RWPE1 (cell line): ENCODE results near the gene TEX22.

Source experiments
- CTCF ChIA-PET: fragments of 350-600 bp; sonication (Branson Sonifier 250); formaldehyde crosslinking; extraction: SDS; loops from one replicate; lab custom pipeline; 2021; lab: Yijun Ruan, JAX
- POLR2A ChIA-PET: fragments of 400-600 bp; formaldehyde crosslinking; extraction: SDS; loops from one replicate; lab custom pipeline; 2020; ENCODE audit warnings: antibody characterized with exemption; ENCODE audit not compliant: low non-redundant PET; lab: Yijun Ruan, JAX
- DNase-seq: peaks from one replicate; pipeline ENCODE4 v3.0.0; 2012; ENCODE audit warnings: low spot score
- H3K27ac ChIP-seq: fragments of 450-650 bp; 2 replicates; pipeline ENCODE4 v1.5.1; 2017
- TF ChIP-seq, protein P1 (sequence below): fragments of 450-650 bp; conservative IDR thresholded peaks from 2 replicates; pipeline ENCODE4 v1.5.1; 2017; ENCODE audit warnings: low read depth, mild to moderate bottlenecking

Gene TEX22

DNA sequence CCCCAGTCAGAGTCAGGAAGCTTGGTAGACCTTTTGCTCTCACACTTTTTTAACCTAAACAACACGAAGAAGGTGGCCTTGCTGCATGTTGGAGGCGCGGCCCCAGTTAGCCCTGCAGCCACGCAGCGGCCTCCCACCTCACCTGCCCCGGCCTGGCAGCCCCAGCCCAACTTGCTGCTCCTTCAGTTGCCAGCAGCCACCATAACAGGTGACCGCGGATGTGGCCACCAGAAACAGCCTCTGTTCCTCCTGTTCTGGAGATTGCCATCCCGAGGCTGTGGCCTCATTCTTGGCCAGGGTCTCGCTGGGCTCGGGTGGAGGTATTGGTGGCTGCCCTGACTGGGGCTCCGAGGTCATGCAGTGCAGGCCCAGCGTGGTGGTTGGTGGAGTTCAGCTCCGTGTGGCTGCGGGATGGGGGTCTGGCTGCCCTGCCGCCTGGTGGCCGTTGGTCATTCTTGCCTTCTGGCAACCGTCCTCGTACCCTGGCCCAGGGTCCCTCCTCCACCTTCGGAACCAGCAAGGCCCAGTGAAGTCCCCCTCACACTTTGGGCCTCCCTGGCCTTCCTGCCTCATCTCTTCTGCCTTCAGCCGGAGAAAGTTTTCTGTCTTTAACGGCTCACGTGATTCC is 20.7 kb upstream of the TEX22 start:
- POLR2A ChIA-PET: no interaction called here

DNA sequence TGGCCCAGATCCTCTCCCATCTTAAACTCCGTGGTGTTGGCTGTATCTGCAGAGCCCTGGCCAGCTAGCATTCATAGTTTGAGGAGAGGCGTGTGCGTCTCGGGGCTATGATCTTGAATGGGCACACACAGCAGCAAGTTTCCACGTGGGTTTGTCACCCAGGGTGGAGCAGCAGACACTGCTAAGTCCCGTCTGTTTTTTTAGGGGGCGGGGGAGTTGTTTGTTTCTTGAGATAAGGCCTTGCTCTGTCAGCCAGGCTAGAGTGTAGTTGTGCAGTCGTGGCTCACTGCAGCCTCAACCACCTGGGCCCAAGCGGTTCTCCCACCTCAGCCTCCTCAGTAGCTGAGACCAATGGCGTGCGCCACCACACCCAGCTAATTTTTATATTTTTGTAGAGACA is 20.1 kb upstream of the TEX22 start:
- POLR2A ChIA-PET: no interaction called here
- no peak for DNase-seq
- CTCF ChIA-PET: no interaction called here
- TF ChIP-seq, protein P1, sequence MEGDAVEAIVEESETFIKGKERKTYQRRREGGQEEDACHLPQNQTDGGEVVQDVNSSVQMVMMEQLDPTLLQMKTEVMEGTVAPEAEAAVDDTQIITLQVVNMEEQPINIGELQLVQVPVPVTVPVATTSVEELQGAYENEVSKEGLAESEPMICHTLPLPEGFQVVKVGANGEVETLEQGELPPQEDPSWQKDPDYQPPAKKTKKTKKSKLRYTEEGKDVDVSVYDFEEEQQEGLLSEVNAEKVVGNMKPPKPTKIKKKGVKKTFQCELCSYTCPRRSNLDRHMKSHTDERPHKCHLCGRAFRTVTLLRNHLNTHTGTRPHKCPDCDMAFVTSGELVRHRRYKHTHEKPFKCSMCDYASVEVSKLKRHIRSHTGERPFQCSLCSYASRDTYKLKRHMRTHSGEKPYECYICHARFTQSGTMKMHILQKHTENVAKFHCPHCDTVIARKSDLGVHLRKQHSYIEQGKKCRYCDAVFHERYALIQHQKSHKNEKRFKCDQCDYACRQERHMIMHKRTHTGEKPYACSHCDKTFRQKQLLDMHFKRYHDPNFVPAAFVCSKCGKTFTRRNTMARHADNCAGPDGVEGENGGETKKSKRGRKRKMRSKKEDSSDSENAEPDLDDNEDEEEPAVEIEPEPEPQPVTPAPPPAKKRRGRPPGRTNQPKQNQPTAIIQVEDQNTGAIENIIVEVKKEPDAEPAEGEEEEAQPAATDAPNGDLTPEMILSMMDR: no peak
- H3K27ac ChIP-seq: 0 out of 2 replicates have a peak overlapping the region, but pooled peaks have one; percentile 2

More for the DNA sequence above, 20.7 kb upstream of the TEX22 start:
- CTCF ChIA-PET: no interaction called here
- TF ChIP-seq, protein P1: no peak
- no peak for DNase-seq
- H3K27ac ChIP-seq: no peak overlapping the region

DNA sequence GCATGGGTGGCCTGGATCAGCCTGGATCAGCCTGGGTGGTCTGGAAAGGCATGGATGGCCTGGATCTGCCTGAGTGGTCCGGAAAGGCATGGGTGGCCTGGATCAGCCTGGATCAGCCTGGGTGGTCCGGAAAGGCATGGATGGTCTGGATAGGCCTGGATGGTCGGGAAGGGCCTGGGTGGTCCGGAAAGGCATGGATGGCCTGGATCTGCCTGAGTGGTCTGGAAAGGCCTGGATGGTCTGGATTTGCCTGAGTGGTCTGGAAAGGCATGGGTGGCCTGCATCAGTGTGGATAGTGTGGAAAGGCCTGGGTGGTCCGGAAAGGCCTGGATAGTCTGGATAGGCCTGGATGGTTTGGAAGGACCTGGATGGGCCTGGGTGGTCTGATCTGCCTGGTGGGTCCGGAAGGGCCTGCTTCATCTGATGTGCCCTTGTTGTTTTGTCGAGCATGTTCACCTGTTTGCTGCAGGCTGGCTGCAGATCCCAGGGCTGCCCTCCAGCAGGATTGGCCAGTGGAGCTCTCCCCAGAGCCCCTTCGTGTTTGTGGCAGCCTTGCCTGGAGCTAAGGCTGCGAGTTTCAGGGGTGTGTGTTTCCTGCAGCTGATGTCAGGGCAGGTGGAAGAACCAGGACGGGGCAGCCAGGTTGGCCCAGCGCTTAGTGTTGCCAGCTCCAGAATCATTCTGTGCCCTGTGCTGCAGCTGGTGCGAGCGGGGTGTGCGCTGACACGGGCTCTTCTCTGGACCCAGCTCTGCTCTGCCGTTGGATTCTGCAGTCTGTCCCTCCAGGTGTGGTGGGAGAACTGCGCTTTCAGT is 19.3 kb upstream of the TEX22 start:
- DNase-seq: no peak
- ChIA-PET CTCF (no interaction called here), POLR2A (interaction anchor here (0.6 kb wide), 1 partner anchor 16 kb away, joined by 3 read pairs; no protein-coding TSS in a partner anchor)
- TF ChIP-seq, protein P1: no peak
- H3K27ac ChIP-seq: no peak overlapping the region

DNA sequence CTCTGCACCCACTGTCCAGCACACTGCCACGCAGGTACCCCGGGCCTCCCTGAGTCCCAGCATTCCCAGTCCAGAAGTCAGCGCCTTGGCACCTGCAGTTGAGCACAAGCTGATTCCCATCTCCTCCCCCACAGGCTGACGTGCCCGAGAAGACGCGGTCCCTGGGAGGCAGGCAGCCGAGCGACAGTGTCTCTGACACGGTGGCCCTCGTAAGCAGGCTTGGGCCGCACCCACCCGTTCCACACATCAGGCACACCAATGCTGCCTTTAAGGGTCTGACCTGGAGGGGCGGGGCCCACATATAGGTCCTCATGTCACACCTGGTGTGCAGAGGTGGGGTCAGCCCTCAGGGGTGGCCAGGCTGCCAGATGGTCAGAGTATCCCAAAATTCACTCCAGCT is 18.4 kb upstream of the TEX22 start:
- no peak overlapping the region for H3K27ac ChIP-seq
- CTCF ChIA-PET: no interaction called here
- TF ChIP-seq, protein P1: no peak
- POLR2A ChIA-PET: no interaction called here
- no peak for DNase-seq

DNA sequence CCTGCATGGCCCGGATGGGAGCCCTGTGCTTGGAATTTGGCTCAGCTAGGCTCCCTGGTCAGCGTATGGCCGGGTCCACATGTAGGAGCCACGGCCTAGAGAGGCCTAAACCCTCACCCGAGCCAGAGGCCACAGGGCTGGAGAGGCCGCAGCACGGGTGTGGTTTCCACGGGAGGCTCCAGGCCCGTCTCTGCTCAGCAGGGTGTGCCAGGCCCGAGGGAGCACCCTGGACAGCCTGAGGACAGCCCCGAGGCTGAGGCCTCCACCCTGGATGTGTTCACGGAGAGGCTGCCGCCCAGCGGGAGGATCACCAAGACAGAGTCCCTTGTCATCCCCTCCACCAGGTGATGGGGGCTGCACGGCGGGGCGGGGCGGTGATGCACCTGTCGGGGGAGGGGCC is 17.6 kb upstream of the TEX22 start:
- H3K27ac ChIP-seq: no peak overlapping the region
- TF ChIP-seq, protein P1: no peak
- POLR2A ChIA-PET: no interaction called here
- DNase-seq: no peak
- CTCF ChIA-PET: interaction anchor here (1.3 kb wide), 1 partner anchor 109 kb away, joined by 4 read pairs; no protein-coding TSS in a partner anchor

DNA sequence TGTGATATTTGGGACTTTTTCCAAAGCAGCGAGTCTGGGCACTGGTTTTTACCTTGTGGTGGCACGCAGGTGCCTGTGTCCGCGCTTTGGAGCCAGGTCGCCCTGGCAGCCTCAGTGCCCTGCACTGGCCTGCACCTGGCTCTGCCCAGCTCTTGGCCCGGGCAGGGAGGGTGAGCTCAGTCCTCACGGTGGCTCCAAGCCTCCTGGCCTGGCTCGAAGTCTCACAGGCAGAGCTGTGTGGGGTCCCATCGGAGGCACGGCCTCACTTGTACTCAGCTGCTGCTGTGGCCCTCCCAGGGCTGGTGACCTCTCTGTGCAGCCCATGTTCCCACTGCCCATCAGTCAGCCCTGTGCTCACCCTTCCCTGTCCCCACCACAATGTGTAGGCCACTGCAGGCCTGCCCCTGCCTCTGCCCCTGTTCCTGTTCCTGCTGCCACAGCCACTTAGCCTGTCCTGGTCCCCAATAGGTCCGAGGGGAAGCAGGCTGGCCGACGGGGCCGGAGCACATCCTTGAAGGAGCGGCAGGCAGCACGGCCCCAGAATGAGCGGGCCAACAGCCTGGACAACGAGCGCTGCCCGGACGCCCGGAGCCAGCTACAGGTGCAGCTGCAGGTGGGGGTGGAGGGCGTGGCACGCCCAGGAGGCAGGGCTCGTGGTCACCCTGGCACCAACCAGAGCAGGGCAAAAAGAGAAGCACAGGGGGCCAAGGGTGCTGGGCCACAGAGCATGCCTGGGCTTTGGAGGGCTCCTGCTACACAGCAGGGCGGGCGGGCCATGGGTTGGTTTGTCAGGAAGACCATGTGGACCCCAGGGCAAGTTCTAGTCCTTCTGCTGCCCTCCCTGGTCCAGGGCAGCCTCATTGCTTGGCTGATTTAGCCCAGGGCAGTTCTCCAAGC is 16.6 kb upstream of the TEX22 start:
- no peak for DNase-seq
- TF ChIP-seq, protein P1: no peak
- H3K27ac ChIP-seq: no peak overlapping the region
- ChIA-PET POLR2A (no interaction called here), CTCF (interaction anchor here (1.3 kb wide), 1 partner anchor 109 kb away, joined by 4 read pairs; no protein-coding TSS in a partner anchor)
